ENCODE measurements around the gene GREM1. TPM values are rescaled to one million over a fixed set of nuclear protein-coding genes. Genes with fewer than 3 reads are reported as not detected.

The GREM1 gene
- total RNA-seq, 1 experiment from 2014 or later: 0.66 TPM

DNA sequence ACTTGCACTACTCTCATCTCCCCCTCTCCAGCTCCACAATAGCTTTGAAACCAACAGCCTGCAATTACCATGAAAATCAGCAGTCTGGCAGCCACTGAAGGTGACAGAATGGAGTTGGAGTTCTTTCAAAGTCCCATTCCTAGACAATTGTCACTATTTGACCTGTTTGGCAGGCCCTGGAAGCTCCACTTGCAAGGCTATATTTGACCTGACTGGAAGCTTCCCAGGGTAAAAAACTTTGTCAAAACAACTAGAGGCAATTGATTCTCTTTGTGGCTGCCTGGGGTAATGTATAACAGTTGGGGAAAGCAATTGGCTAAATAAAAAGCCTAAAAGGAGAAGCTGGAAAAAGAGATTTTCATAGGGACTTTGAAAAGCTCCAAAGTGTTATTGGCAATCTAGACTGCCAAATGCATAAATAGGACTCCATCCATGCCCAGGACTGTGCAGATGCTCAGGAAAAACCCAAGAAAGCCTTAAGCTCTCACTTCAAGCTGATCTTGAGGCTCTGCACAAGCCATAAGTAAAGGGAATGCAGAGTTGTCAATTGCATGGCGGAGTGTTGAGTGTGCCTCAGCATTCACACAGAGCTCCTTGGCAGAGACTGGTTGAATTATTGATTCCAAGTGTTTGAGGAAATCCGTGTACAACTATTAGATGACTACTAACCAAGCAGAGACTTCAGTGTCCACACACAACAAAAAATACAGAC, 18.3 kb downstream of the GREM1 start (continued):
- TF ChIP-seq SRF (IDR thresholded peaks at IDR 0.05; ENCODE audit: low read depth) (no peak), EGR1 (IDR thresholded peaks at IDR 0.05; ENCODE audit: low read depth) (no peak), RAD21 (IDR thresholded peaks at IDR 0.05; ENCODE audit: low read depth) (no peak), EZH2 (IDR thresholded peaks at IDR 0.05) (no peak)

DNA sequence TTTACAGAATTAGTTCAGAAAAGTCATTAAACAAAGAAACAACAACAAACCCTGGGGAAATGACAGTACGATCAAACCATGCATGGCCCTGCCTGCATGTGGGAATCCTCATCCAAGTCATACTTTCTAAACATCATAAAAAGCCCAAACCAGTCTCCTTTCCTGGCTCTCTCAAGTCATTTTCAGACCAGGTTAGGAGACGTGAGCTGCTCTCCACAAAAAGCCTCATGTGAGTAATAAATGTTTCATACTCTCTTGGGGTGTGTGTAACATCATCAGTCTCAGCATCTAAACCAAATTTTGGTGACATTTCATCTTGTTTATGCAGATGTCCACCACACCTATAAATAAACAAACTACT, 18.9 kb downstream of the GREM1 start:
- CTCF ChIA-PET: no interaction called here
- BruUV-seq (replicated peaks): no TSS peak
- DNase-seq (ENCODE audit: low read depth, low spot score): no peak
- no peak overlapping the region for H3K9ac ChIP-seq (ENCODE audit: low read length)
- no peaks in the 10 kb centered on the region for H3K27me3 ChIP-seq (ENCODE audit: insufficient read depth, low read length)
- RAD21 ChIA-PET (ENCODE audit: low non-redundant PET in 1 of 2, low total read pairs in 2 of 2, uncharacterized antibody in 2 of 2, unreplicated experiment in 2 of 2): no interaction called here
- intact Hi-C loops (cut with micrococcal nuclease): no loop called here
- ATAC-seq: no peak
- H4K20me1 ChIP-seq (ENCODE audit: insufficient read depth): no peaks in the 10 kb centered on the region
- POLR2A ChIA-PET: no interaction called here
- no peaks in the 10 kb centered on the region for H3K79me2 ChIP-seq (ENCODE audit: insufficient read depth, low read length)
- no peaks in the 10 kb centered on the region for H3K9me2 ChIP-seq (ENCODE audit: insufficient read depth)
- no peak overlapping the region for H2AFZ ChIP-seq (ENCODE audit: low read depth, low read length, poor library complexity, severe bottlenecking)
- no peak overlapping the region for H3K4me3 ChIP-seq (replicated peaks in 1 of 2; ENCODE audit: low read depth in 1 of 2, low read length in 2 of 2)
- no peaks in the 10 kb centered on the region for H3K9me3 ChIP-seq (ENCODE audit: control insufficient read depth in 1 of 2, insufficient read depth in 1 of 2, low read depth in 1 of 2, low read length in 2 of 2)
- no peak overlapping the region for H3K4me2 ChIP-seq (ENCODE audit: low read length)
- H3K4me1 ChIP-seq (ENCODE audit: control insufficient read depth in 1 of 2, insufficient read depth in 2 of 2, low read length in 2 of 2): no peaks in the 10 kb centered on the region
- no peaks in the 10 kb centered on the region for H3K36me3 ChIP-seq (ENCODE audit: control insufficient read depth in 1 of 2, insufficient read depth in 2 of 2, low read length in 2 of 2)
- no peak overlapping the region for H3K27ac ChIP-seq (ENCODE audit: low read depth, low read length)
- TF ChIP-seq YY1 (IDR thresholded peaks at IDR 0.05; ENCODE audit: extremely low read depth, insufficient replicate concordance, low read depth, low read length): no peak
- TF ChIP-seq, protein P1, sequence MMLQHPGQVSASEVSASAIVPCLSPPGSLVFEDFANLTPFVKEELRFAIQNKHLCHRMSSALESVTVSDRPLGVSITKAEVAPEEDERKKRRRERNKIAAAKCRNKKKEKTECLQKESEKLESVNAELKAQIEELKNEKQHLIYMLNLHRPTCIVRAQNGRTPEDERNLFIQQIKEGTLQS (IDR thresholded peaks at IDR 0.05): no peak
- TF ChIP-seq ZFX (IDR thresholded peaks at IDR 0.05): no peak
- TF ChIP-seq EGR1 (IDR thresholded peaks at IDR 0.05; ENCODE audit: low read depth): no peak
- TF ChIP-seq, protein P2, sequence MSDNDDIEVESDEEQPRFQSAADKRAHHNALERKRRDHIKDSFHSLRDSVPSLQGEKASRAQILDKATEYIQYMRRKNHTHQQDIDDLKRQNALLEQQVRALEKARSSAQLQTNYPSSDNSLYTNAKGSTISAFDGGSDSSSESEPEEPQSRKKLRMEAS (IDR thresholded peaks at IDR 0.05): no peak
- TF ChIP-seq, protein P3, sequence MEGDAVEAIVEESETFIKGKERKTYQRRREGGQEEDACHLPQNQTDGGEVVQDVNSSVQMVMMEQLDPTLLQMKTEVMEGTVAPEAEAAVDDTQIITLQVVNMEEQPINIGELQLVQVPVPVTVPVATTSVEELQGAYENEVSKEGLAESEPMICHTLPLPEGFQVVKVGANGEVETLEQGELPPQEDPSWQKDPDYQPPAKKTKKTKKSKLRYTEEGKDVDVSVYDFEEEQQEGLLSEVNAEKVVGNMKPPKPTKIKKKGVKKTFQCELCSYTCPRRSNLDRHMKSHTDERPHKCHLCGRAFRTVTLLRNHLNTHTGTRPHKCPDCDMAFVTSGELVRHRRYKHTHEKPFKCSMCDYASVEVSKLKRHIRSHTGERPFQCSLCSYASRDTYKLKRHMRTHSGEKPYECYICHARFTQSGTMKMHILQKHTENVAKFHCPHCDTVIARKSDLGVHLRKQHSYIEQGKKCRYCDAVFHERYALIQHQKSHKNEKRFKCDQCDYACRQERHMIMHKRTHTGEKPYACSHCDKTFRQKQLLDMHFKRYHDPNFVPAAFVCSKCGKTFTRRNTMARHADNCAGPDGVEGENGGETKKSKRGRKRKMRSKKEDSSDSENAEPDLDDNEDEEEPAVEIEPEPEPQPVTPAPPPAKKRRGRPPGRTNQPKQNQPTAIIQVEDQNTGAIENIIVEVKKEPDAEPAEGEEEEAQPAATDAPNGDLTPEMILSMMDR (IDR thresholded peaks at IDR 0.05 in 2 of 3, conservative IDR thresholded peaks at IDR 0.05 in 1 of 3; ENCODE audit: borderline replicate concordance in 1 of 3, insufficient read depth in 1 of 3, low read depth in 2 of 3, low read length in 2 of 3): no peak
- TF ChIP-seq SP1 (IDR thresholded peaks at IDR 0.05; ENCODE audit: low read depth): no peak
- TF ChIP-seq RAD21 (IDR thresholded peaks at IDR 0.05; ENCODE audit: low read depth): no peak
- no peak for TF ChIP-seq SRF (IDR thresholded peaks at IDR 0.05; ENCODE audit: low read depth)
- no peak for TF ChIP-seq CBX3 (IDR thresholded peaks at IDR 0.05; ENCODE audit: low read depth)
- TF ChIP-seq EZH2phosphoT487 (IDR thresholded peaks at IDR 0.05; ENCODE audit: borderline replicate concordance): no peak
- no peak for TF ChIP-seq POLR2AphosphoS5 (IDR thresholded peaks at IDR 0.05; ENCODE audit: low read depth, low read length)
- no peak for TF ChIP-seq TCF7L2 (IDR thresholded peaks at IDR 0.05; ENCODE audit: borderline replicate concordance, extremely low read depth, insufficient read depth, insufficient read length)
- TF ChIP-seq, protein P4, sequence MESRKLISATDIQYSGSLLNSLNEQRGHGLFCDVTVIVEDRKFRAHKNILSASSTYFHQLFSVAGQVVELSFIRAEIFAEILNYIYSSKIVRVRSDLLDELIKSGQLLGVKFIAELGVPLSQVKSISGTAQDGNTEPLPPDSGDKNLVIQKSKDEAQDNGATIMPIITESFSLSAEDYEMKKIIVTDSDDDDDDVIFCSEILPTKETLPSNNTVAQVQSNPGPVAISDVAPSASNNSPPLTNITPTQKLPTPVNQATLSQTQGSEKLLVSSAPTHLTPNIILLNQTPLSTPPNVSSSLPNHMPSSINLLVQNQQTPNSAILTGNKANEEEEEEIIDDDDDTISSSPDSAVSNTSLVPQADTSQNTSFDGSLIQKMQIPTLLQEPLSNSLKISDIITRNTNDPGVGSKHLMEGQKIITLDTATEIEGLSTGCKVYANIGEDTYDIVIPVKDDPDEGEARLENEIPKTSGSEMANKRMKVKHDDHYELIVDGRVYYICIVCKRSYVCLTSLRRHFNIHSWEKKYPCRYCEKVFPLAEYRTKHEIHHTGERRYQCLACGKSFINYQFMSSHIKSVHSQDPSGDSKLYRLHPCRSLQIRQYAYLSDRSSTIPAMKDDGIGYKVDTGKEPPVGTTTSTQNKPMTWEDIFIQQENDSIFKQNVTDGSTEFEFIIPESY (IDR thresholded peaks at IDR 0.05; ENCODE audit: extremely low read depth, insufficient replicate concordance, low read length): no peak
- TF ChIP-seq FOSL1 (IDR thresholded peaks at IDR 0.05; ENCODE audit: low read depth): no peak
- TF ChIP-seq ZNF274 (IDR thresholded peaks at IDR 0.05; ENCODE audit: low read depth, low read length): no peak
- no peak for TF ChIP-seq SIN3A (IDR thresholded peaks at IDR 0.05; ENCODE audit: low read depth)

Data from HCT116 (cell line).